K562 (cell line): ENCODE measurements around the gene RNASE8.

Source experiments
- EGR1 ChIP-seq: fragments of 450-650 bp; conservative IDR thresholded peaks from 2 replicates; pipeline ENCODE4 v1.6.1; 2017; ENCODE audit warnings: mild to moderate bottlenecking
- ETV6 ChIP-seq, 3 experiments: fragments of 150-350 bp in 1 of 3; sonication (generic) in 1 of 3; formaldehyde crosslinking in 1 of 3; IDR thresholded peaks; 2 replicates each; pipeline versions ENCODE4 v1.6.1 to v1.8.0; 2014 to 2022; ENCODE audit warnings: borderline replicate concordance in 2 of 3, low read depth in 2 of 3, antibody characterized with exemption in 1 of 3, low read length in 1 of 3, mild to moderate bottlenecking in 1 of 3, missing genetic modification reagents in 1 of 3
- EZH2 ChIP-seq: IDR thresholded peaks from 2 replicates; pipeline ENCODE4 v1.6.1; 2012; ENCODE audit warnings: low read depth, mild to moderate bottlenecking, inconsistent platforms, low read length, borderline replicate concordance
- FOXP1 ChIP-seq: sonication (generic); formaldehyde crosslinking; IDR thresholded peaks from 2 replicates; pipeline ENCODE4 v1.8.0; 2022; ENCODE audit warnings: mild to moderate bottlenecking, missing genetic modification reagents
- TCFL5 ChIP-seq: fragments of 250-450 bp; sonication (Bioruptor Pico); conservative IDR thresholded peaks from 2 replicates; pipeline ENCODE4 v1.6.1; 2021; ENCODE audit warnings: mild to moderate bottlenecking, moderate library complexity, matching md5 sums
- ZEB2 ChIP-seq: fragments of 450-650 bp; IDR thresholded peaks from 2 replicates; pipeline ENCODE4 v1.6.1; 2016
- ZNF224 ChIP-seq: sonication (generic); formaldehyde crosslinking; IDR thresholded peaks from 2 replicates; pipeline ENCODE4 v1.8.0; 2022; ENCODE audit warnings: mild to moderate bottlenecking, missing genetic modification reagents
- TF ChIP-seq, protein P1 (sequence below): sonication (generic); formaldehyde crosslinking; IDR thresholded peaks from 2 replicates; pipeline ENCODE4 v1.8.1; 2023; ENCODE audit warnings: mild to moderate bottlenecking, missing genetic modification reagents
- TF ChIP-seq, protein P2 (sequence below), 3 experiments: fragments of 200-800 bp in 1 of 3; fragments of 250-450 bp in 1 of 3; fragments of 450-650 bp in 1 of 3; sonication (Bioruptor Pico) in 1 of 3; sonication (Bioruptor generic) in 1 of 3; formaldehyde crosslinking in 1 of 3; IDR thresholded peaks; 2 replicates each; pipeline versions ENCODE4 v1.6.1 to v1.8.0; 2016 to 2022; ENCODE audit warnings: mild to moderate bottlenecking in 2 of 3, missing genetic modification characterization in 2 of 3, missing compliant biosample characterization in 1 of 3, moderate library complexity in 1 of 3
- TF ChIP-seq, protein P3 (sequence below), 2 experiments: fragments of 250-450 bp in 1 of 2; fragments of 450-650 bp in 1 of 2; sonication (Bioruptor Pico) in 1 of 2; IDR thresholded peaks; 2 replicates each; pipeline versions ENCODE4 v1.6.1 to v1.8.0; 2016 to 2021; ENCODE audit warnings: mild to moderate bottlenecking in 2 of 2, moderate library complexity in 2 of 2, missing compliant biosample characterization in 1 of 2, missing genetic modification characterization in 1 of 2

DNA sequence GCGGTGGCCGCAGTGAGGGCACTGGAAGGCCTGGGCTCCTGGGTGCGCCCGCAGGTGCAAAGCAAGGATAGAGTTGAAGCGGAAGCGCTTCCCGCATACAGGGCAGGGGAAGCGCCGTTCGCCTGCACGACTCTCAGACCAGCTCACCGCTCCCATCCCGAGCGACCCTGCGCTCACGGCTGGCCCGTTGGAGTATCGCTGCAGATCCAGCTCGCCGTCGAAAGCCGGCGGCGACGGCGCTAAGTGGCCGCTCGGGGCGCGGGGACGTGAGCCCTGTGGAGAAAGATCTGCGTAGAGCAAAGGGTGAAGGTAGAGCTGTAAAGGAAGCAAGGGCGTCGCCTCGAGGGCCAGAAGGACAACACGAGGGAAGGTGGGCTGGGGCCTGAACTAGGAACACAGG is 35.4 kb downstream of the RNASE8 start:
- no peak for TF ChIP-seq ZNF224 (CRISPR knock-in tag)
- TF ChIP-seq, protein P1, sequence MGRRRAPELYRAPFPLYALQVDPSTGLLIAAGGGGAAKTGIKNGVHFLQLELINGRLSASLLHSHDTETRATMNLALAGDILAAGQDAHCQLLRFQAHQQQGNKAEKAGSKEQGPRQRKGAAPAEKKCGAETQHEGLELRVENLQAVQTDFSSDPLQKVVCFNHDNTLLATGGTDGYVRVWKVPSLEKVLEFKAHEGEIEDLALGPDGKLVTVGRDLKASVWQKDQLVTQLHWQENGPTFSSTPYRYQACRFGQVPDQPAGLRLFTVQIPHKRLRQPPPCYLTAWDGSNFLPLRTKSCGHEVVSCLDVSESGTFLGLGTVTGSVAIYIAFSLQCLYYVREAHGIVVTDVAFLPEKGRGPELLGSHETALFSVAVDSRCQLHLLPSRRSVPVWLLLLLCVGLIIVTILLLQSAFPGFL (CRISPR knock-in tag): no peak
- no peak for TF ChIP-seq EZH2
- TF ChIP-seq TCFL5: no peak
- no peak for TF ChIP-seq ETV6 (IDR thresholded peaks at IDR 0.05; ENCODE audit: borderline replicate concordance in 1 of 2, low read depth in 2 of 2, low read length in 1 of 2)
- TF ChIP-seq ETV6 (CRISPR knock-in tag; IDR thresholded peaks at IDR 0.05; ENCODE audit: borderline replicate concordance): no peak
- no peak for TF ChIP-seq EGR1
- TF ChIP-seq ZEB2: no peak
- TF ChIP-seq, protein P2, sequence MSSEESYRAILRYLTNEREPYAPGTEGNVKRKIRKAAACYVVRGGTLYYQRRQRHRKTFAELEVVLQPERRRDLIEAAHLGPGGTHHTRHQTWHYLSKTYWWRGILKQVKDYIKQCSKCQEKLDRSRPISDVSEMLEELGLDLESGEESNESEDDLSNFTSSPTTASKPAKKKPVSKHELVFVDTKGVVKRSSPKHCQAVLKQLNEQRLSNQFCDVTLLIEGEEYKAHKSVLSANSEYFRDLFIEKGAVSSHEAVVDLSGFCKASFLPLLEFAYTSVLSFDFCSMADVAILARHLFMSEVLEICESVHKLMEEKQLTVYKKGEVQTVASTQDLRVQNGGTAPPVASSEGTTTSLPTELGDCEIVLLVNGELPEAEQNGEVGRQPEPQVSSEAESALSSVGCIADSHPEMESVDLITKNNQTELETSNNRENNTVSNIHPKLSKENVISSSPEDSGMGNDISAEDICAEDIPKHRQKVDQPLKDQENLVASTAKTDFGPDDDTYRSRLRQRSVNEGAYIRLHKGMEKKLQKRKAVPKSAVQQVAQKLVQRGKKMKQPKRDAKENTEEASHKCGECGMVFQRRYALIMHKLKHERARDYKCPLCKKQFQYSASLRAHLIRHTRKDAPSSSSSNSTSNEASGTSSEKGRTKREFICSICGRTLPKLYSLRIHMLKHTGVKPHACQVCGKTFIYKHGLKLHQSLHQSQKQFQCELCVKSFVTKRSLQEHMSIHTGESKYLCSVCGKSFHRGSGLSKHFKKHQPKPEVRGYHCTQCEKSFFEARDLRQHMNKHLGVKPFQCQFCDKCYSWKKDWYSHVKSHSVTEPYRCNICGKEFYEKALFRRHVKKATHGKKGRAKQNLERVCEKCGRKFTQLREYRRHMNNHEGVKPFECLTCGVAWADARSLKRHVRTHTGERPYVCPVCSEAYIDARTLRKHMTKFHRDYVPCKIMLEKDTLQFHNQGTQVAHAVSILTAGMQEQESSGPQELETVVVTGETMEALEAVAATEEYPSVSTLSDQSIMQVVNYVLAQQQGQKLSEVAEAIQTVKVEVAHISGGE (CRISPR knock-in tag; IDR thresholded peaks at IDR 0.05): no peak
- TF ChIP-seq, protein P3, sequence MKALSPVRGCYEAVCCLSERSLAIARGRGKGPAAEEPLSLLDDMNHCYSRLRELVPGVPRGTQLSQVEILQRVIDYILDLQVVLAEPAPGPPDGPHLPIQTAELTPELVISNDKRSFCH (CRISPR knock-in tag; IDR thresholded peaks at IDR 0.05): no peak
- TF ChIP-seq, protein P3 (tag; IDR thresholded peaks at IDR 0.05): no peak
- TF ChIP-seq FOXP1 (CRISPR knock-in tag): no peak
